ENCODE results near the gene GPR146. TPM values are rescaled to one million over a fixed set of nuclear protein-coding genes. Genes with fewer than 3 reads are reported as not detected.

Gene GPR146
- total and polyA plus RNA-seq, 9 of the 15 experiments (the other 6 are each of a cell fraction or from before 2014, with no cell fraction given) = 0.22 to 3.6 (median 0.64) TPM; not detected in 2

- no peak overlapping the region for H3K4me2 ChIP-seq (ENCODE audit: insufficient read depth, low read length)
- FAIRE-seq = peak; percentile 65
- H3K4me3 ChIP-seq = no peak overlapping the region
- H3K79me2 ChIP-seq (ENCODE audit: control insufficient read depth, insufficient read depth, low read length) = peaks cover 2% of the 10 kb centered on the region; the same call in 1 of the 3 replicates
- no peak overlapping the region for H2AFZ ChIP-seq (ENCODE audit: low read depth, low read length)
- ChIA-PET POLR2A (interaction anchor here (0.6 to 1.0 kb wide), 2 partner anchors 31 to 69 kb away, joined by 3 to 5 read pairs; no protein-coding TSS in a partner anchor), CTCF (ENCODE audit: low intra/inter-chr PET ratio) (no interaction called here)
- peak in 2 of 4 experiments; percentile 13 to 28 for DNase-seq (ENCODE audit: extremely low read depth in 1 of 4, low spot score in 3 of 4)
- ATAC-seq = peak; percentile 66
- no peaks in the 10 kb centered on the region for H3K9me1 ChIP-seq (ENCODE audit: control insufficient read depth, insufficient read depth, low read length)
- peaks cover 8% of the 10 kb centered on the region; the same call in 1 of the 2 replicates for H4K20me1 ChIP-seq (replicated peaks; ENCODE audit: control insufficient read depth, insufficient read depth, low read length)
- peaks cover 5 to 53% of the 10 kb centered on the region in 2 experiments; a peak in 4 of 5 replicates for H3K4me1 ChIP-seq (replicated peaks in 1 of 2; ENCODE audit: control insufficient read depth in 2 of 2, insufficient read depth in 2 of 2, low read length in 2 of 2)
- intact Hi-C loops (cut with micrococcal nuclease) (no loop called here), in situ Hi-C loops (cut with MboI) (no loop called here)
- H3K9ac ChIP-seq (ENCODE audit: insufficient read depth in 1 of 2, low read depth in 2 of 2, low read length in 2 of 2) = peak overlapping the region in 1 of 2 experiments; percentile 84; a peak in 2 of 4 replicates
- 46% methylated on average over 31 of the region's 44 CpGs for WGBS (ENCODE audit: insufficient coverage, low coverage, missing lambda C conversion rate)
- no TSS peak for BruUV-seq (replicated peaks)
- peaks cover 4% of the 10 kb centered on the region; the same call in 2 of the 3 replicates for H3K36me3 ChIP-seq (ENCODE audit: control insufficient read depth, insufficient read depth, low read length)
- H3K27ac ChIP-seq (ENCODE audit: extremely low read depth, low read depth, low read length) = no peak overlapping the region
- no peaks in the 10 kb centered on the region for H3K9me3 ChIP-seq (replicated peaks; ENCODE audit: control insufficient read depth, insufficient read depth, low read depth, low read length)
- no peaks in the 10 kb centered on the region for H3K27me3 ChIP-seq (ENCODE audit: control insufficient read depth in 2 of 2, insufficient read depth in 2 of 2, low read length in 2 of 2)
- TF ChIP-seq ARID2 (IDR thresholded peaks at IDR 0.05) = no peak
- TF ChIP-seq SP1 (CRISPR knock-in tag; IDR thresholded peaks at IDR 0.05) = no peak
- TF ChIP-seq ZBTB33 (CRISPR knock-in tag; IDR thresholded peaks at IDR 0.05) = peak; percentile 53; the same call in 1 of the 2 replicates
- no peak for TF ChIP-seq ZNF274 (IDR thresholded peaks at IDR 0.05; ENCODE audit: borderline replicate concordance, low read depth, low read length)
- TF ChIP-seq MBD2 (IDR thresholded peaks at IDR 0.05; ENCODE audit: borderline replicate concordance, low read depth) = no peak
- TF ChIP-seq MECOM (CRISPR knock-in tag; IDR thresholded peaks at IDR 0.05) = no peak
- TF ChIP-seq NUFIP1 (IDR thresholded peaks at IDR 0.05; ENCODE audit: partially characterized antibody) = no peak
- TF ChIP-seq BDP1 (IDR thresholded peaks at IDR 0.05; ENCODE audit: insufficient read depth, insufficient read length) = no peak
- TF ChIP-seq NRF1 (conservative IDR thresholded peaks at IDR 0.05 in 1 of 2, IDR thresholded peaks at IDR 0.05 in 1 of 2) = peak in 1 of 2 experiments; percentile 21; a peak in 2 of 4 replicates
- no peak for TF ChIP-seq NCOA2 (IDR thresholded peaks at IDR 0.05; ENCODE audit: partially characterized antibody in 2 of 2)
- TF ChIP-seq ZNF785 (CRISPR knock-in tag; IDR thresholded peaks at IDR 0.05) = no peak
- peak; percentile 61 for TF ChIP-seq RFX1 (IDR thresholded peaks at IDR 0.05)
- TF ChIP-seq IRF2 (CRISPR knock-in tag; IDR thresholded peaks at IDR 0.05) = 0 out of 2 replicates have a peak, but pooled peaks have one; percentile 40
- peak; percentile 56 for TF ChIP-seq BHLHE40 (IDR thresholded peaks at IDR 0.05; ENCODE audit: low read length)
- no peak for TF ChIP-seq ZNF121 (CRISPR knock-in tag; conservative IDR thresholded peaks at IDR 0.05)
- no peak for TF ChIP-seq HINFP (tag; conservative IDR thresholded peaks at IDR 0.05; ENCODE audit: low read depth)
- no peak for TF ChIP-seq ZNF740 (CRISPR knock-in tag; IDR thresholded peaks at IDR 0.05)
- TF ChIP-seq ZNF740 (tag; IDR thresholded peaks at IDR 0.05) = no peak
Observed at GRCh38 chr7:1096156-1097119, 52.1 kb downstream of the GPR146 start.
